ENCODE measurements around the gene CELA3A.
"Not testable (repeated sequence)": the region's sequence is repeated elsewhere in the genome, so short reads cannot be mapped to it uniquely, and the experiment has no call there.

The CELA3A gene

DNA sequence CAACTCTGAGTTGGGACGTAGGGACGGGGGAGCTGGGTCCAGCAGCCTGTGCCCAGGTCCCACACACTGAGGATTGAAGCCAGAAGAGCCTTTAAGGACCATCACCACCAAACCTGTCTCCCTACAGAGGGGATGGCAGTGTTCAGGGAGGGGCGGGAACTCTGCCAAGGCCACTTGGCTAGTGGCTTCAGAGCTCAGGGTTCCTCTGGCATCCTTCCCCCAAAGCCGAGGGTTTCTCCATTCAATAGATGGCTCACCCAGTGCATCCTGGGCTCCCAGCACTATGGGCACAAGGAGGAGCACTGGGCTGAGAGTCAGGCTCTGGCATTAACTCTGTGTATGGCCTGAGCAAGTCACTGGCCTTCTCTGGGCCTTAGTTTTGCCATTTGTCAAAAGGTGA lies 20.2 kb upstream of the CELA3A start:
- not testable (repeated sequence) for DNase-seq

DNA sequence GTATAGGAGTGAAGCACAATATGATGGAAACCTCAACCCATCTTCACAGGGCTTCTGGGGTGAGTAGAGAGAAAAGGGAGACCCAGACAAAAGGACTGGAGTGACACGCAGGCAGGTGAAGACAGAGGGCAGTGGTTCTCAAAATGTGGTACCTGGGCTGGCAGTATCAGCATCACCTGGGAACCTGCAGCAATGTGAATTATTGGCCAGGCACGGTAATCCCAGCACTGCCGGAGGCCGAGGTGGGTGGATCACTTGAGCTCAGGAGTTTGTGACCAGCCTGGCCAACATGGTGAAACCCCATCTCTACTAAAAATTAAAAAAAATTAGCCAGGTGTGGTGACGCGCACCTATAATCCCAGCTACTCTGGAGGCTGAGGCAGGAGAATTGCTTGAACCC lies 19.3 kb upstream of the CELA3A start:
- not testable (repeated sequence) for ATAC-seq, DNase-seq

More for the DNA sequence above, 20.2 kb upstream of the CELA3A start:
- not testable (repeated sequence) for ATAC-seq

DNA sequence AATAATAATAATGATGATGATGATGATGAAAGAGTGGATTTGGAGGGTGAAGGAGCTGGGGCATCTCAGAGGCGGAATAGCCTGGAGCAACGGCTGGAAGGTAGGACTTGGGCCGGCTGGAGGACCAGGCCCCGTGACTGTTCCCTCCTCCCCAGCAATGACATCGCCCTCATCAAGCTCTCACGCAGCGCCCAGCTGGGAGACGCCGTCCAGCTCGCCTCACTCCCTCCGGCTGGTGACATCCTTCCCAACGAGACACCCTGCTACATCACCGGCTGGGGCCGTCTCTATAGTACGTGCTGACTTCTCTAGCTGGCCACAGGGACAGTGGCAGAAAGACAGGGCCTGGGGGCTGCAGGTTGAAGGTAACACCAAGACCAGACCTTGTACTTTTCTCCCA lies 17.9 kb upstream of the CELA3A start:
- not testable (repeated sequence) for DNase-seq, ATAC-seq

DNA sequence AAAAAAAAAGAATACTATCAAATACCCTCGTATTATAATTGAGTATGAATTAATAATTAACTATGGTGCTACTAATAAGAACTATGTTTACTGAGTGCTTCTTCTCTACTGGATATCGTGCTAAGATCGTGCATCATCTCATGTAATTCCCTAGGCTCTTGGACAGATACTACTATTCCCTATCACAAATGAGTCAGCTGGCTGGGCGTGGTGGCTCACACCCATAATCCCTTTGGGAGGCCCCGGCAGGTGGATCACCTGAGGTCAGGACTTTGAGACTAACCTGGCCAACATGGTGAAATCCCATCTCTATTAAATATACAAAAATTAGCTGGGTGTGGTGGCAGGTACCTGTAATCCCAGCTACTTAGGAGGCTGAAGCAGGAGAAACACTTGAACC lies 15.6 kb upstream of the CELA3A start:
- not testable (repeated sequence) for ATAC-seq

DNA sequence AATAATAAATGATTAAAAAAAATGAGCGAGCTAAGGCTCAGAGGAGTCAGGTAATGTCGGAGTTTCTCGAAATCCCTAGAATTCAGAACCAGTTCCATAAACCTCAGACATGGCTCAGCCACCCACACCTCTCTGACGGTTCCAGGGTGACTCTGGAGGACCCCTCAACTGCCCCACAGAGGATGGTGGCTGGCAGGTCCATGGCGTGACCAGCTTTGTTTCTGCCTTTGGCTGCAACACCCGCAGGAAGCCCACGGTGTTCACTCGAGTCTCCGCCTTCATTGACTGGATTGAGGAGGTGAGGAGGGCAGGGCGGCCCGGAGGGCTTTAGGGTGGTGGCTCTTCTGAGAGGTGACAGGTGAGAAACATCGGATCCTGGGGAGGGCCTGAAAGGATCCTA lies 15.1 kb upstream of the CELA3A start:
- not testable (repeated sequence) for DNase-seq, ATAC-seq

More for the DNA sequence above, 15.6 kb upstream of the CELA3A start:
- not testable (repeated sequence) for DNase-seq

DNA sequence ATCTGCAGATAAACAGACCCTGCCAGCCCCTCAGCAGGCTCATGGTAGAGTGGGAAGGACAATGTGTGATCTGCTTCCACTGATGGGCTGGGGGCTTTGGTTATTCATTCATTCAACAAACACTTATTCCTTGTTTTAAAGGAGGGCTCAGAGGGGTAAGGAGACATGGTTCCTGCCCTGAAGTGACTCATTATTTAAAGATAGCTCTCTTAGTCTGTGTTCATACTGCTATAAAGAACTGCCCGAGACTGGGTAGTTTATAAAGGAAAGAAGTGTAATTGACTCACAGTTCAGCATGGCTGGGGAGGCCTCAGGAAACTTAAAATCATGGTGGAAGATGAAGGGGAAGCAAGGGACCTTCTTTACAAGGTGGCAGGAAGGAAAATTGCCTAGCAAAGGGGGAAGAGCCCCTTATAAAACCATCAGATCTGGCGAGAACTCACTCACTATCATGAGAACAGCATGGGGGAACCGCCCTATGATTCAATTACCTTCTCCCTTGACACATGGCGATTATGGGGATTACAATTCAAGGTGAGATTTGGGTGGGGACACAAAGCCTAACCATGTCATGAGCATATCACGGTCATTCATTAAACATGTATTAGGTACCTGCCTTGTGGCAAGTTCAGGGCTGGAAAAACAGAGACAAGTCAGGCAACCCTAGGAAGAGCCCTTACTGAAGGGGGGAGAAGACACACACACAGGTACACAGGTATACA lies 11.6 kb upstream of the CELA3A start:
- not testable (repeated sequence) for DNase-seq, ATAC-seq

DNA sequence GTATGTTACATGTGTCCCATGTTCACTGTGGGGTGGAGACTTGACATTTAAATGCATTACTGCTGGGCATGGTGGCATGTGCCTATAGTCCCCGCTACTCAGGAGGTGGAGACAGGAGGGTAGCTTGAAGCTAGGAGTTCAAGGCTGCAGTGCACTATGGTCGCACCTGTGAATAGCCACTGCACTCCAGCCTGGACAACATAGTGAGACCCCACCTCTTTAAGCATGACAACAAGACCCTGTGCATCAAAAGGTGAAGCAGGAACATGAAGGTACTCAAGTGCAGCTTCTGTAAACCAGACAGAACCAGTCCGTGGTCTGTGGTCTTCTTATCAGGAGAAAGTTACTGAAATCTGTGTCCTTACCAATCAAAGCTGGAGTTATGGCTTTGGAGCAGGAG lies 9.3 kb upstream of the CELA3A start:
- not testable (repeated sequence) for ATAC-seq, DNase-seq

DNA sequence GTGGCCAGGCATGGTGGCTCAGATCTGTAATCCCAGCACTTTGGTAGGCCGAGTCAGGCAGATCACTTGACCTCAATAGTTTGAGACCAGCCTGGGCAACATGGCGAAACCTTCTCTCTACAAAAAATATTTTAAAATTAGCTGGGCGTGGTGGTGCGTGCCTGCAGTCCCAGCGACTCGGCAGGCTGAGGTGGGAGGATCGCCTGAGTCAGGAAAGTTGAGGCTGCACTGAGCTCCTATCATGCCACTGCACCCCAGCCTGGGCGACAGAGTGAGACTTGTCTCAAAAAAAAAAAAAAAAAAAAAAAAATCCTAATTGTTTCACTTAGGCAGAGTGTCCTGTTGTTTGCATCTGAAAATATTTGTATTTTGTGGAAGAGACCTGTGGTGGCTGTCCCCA lies 6.7 kb upstream of the CELA3A start:
- not testable (repeated sequence) for ATAC-seq, DNase-seq

DNA sequence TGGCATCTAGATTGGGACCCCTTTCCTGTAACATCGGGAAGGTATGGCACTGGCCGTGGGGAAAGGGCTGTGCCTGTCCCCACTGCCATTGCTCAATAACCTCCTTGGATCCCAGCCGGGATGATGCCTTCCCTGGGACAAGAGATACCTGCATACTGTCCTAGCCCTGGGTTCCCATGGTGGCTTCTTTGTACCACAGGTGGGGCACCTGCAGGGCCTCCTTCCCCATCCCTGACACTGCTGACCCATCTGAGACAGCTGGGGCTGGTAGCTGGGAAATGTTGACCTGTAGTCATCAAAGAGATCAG lies 4.8 kb upstream of the CELA3A start:
- not testable (repeated sequence) for ATAC-seq, DNase-seq

DNA sequence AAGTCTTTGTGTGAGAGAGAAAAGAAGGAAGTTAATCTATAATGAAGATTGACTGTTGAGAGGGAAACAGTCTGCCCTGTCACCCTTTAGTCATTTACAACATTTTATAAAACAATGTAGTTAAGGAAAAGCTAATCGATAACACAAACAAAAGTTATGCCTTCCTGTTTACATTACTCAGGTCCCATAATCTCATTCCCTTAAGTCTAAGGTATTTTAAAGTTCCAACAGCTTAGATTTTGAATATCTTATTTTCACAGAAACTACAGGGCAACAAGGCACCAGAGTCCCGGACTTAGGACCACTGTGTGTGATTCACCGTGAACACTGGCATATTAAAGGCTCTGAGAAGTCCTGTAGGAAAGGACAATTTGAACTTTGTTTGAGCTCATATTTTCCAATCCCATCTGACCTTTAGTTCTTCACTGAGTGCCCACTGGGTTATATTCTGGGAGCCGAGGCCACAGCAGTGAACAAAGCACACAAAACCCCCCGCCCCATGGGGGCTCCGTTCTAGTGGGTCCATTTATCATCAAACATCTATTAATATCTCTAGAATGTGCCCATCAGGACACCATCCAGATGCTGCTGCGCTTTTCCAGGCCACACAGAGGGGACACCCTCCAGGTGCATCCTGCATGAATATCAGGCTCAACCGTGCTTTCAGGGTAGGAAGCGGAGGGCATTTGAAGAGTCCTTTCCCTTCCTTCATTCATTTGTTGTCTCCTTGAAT lies 3.4 kb upstream of the CELA3A start:
- not testable (repeated sequence) for ATAC-seq, DNase-seq

DNA sequence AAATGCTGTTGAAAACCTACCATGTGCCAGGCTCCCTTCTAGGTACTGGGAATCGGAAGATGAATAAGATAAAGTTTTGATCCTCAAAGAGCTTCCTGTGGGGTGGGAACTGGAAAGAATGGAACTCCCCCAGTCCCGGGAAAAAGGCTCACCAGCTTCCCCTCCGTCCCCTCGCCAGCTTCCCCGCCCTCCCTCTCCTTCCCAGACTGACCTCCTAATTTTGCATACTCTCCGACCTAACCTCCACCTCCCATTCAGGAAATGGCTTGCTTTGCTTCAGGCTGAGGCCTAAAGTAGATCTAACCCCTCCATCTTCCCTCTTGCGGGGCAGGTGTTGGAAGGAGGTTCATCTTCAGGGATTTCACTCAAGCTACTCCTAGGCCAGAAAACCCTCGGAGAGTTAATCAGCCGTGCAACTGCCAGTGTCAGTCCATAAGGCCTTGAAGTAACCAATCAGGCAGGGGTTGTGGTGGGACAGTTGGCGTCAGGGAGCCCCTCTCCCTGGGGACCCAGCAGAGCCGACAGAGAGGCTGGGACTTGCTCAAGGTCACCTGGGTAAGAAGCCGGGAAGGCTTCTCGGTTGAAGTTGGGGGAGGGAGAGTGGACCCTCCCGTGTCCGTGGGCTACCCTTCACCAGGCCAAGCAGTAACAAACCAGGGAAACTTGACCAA lies 2.7 kb upstream of the CELA3A start:
- ATAC-seq, DNase-seq: not testable (repeated sequence)

DNA sequence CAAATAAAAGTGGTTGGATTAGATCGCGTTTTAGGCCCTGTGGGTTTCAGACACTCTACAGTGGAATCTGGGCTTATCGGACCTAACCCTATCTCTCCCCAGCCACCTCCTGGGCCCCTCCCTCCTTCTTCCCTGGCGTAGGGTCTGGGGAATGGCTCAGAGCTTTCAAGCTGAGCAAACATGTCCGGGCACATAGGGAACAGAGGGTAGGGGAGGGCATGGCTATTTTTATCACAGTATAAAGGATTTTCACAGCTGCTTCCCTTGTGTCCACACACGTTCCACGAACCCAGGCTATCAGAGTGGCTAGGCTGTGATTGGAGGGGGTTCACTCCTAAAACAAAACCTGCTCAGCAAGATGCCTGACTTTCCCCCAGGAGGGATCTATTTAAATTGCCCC lies 1.8 kb upstream of the CELA3A start:
- not testable (repeated sequence) for DNase-seq, ATAC-seq

DNA sequence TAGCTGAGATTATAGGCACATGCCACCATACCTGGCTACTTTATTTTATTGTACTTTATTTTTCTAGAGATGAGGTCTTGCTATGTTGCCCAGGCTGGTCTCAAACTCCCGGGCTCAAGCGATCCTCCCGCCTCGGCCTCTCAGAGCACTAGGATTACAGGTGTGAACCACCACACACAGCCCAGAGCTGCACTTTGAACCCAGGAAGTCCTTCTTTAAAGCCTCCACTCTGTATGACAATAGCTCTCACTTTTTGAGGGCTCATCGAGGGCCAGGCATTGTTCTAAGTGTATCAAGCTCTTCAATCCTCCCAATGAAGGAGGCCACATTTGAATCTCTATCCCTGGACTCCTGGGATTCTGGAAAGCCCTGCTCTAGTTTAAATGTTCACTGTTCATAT lies 1.0 kb downstream of the CELA3A start:
- ATAC-seq, DNase-seq: not testable (repeated sequence)

DNA sequence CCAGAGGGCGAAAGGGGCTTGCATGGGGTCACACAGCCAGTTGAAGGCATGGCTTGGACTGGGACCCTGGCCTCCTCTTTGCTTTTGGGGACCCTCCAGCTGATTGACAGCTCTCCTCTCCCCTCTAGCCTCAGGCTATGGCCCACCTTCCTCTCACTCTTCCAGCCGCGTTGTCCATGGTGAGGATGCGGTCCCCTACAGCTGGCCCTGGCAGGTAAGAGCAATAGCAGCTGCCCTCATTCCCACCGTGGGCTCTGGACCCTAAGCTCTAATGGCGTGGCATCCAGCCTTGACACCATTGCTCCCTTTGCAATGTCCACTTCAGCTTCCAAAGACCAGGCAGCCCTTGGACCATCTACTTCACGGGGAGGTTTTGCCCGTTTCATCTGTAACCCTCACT lies 1.4 kb downstream of the CELA3A start:
- DNase-seq, ATAC-seq: not testable (repeated sequence)

DNA sequence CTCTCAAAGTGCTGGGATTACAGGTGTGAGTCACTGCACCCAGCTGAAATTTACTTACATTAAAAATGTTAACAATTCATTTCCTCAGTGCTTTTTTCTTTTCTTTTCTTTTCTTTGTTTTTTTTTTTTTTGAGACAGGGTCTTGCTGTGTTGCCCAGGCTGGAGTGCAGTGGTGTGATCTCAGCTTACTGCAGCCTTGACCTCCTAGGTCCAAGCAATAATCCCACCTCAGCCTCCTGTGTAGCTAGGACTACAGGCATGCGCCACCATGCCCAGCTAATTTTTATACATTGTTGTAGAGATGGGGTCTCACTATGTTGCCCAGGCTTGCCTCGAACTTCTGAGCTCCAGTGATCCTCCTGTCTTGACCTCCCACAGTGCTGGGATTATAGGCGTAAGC lies 2.5 kb downstream of the CELA3A start:
- DNase-seq, ATAC-seq: not testable (repeated sequence)

DNA sequence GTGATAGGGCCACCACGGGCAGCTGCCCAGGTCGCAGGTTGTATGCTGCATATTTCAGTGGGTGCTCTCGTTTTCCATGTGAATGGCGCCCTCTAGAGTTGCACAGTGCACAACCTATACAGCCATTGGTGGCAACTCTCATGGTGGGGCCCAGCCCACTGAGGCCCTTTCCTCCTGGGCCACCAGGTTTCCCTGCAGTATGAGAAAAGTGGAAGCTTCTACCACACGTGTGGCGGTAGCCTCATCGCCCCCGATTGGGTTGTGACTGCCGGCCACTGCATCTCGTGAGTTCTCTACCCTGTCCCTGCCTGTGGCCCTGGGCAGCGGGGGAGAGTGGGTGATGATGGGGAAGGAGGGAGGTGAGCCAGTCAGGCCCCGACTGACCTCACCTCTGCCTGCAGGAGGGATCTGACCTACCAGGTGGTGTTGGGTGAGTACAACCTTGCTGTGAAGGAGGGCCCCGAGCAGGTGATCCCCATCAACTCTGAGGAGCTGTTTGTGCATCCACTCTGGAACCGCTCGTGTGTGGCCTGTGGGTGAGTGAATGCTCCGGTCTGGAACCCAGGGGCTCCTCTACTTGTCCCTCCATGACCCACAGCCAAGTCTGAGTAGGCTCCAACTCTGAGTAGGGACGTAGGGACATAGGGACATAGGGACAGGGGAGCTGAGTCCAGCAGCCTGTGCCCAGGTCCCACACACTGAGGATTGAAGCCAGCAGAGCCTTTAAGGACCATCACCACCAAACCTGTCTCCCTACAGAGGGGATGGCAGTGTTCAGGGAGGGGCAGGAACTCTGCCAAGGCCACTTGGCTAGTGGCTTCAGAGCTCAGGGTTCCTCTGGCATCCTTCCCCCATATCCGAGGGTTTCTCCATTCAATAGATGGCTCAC lies 4.0 kb downstream of the CELA3A start:
- peak; percentile 62 for DNase-seq
- ATAC-seq: peak; percentile 60

DNA sequence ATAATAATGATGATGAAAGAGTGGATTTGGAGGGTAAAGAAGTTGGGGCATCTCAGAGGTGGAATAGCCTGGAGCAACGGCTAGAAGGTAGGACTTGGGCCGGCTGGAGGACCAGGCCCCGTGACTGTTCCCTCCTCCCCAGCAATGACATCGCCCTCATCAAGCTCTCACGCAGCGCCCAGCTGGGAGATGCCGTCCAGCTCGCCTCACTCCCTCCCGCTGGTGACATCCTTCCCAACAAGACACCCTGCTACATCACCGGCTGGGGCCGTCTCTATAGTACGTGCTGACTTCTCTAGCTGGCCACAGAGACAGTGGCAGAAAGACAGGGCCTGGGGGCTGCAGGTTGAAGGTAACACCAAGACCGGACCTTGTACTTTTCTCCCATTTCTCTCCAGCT lies 5.3 kb downstream of the CELA3A start:
- not testable (repeated sequence) for DNase-seq, ATAC-seq

DNA sequence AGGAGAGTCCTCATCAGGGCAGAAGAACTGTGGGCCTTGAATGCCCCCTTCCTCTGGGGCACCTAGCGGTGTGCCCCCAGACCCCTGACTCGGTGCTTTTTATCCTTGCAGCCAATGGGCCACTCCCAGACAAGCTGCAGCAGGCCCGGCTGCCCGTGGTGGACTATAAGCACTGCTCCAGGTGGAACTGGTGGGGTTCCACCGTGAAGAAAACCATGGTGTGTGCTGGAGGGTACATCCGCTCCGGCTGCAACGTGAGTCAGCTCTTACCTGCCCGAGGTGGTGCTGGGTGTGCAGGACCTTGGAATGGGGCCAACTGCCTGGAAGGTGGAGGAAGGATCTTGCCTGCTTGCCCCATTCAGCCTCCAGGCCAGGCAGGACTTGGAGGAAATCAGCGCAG lies 5.8 kb downstream of the CELA3A start:
- DNase-seq, ATAC-seq: not testable (repeated sequence)

DNA sequence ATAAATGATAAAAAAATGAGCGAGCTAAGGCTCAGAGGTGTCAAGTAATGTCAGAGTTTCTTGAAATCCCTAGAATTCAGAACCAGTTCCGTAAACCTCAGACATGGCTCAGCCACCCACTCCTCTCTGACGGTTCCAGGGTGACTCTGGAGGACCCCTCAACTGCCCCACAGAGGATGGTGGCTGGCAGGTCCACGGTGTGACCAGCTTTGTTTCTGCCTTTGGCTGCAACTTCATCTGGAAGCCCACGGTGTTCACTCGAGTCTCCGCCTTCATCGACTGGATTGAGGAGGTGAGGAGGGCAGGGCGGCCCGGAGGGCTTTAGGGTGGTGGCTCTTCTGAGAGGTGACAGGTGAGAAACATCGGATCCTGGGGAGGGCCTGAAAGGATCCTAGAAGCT lies 8.1 kb downstream of the CELA3A start:
- not testable (repeated sequence) for ATAC-seq, DNase-seq

DNA sequence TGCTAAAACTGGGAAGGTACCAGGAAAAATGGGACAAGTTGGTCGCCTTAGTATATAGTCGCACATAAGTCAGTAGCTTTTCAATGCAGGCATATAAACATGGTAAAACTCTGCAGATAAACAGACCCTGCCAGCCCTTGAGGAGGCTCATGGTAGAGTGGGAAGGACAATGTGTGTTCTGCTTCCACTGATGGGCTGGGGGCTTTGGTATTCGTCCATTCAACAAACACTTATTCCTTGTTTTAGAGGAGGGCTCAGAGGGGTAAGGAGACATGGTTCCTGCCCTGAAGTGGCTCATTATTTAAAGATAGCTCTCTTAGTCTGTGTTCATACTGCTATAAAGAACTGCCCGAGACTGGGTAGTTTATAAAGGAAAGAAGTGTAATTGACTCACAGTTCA lies 11.3 kb downstream of the CELA3A start:
- ATAC-seq: not testable (repeated sequence)

DNA sequence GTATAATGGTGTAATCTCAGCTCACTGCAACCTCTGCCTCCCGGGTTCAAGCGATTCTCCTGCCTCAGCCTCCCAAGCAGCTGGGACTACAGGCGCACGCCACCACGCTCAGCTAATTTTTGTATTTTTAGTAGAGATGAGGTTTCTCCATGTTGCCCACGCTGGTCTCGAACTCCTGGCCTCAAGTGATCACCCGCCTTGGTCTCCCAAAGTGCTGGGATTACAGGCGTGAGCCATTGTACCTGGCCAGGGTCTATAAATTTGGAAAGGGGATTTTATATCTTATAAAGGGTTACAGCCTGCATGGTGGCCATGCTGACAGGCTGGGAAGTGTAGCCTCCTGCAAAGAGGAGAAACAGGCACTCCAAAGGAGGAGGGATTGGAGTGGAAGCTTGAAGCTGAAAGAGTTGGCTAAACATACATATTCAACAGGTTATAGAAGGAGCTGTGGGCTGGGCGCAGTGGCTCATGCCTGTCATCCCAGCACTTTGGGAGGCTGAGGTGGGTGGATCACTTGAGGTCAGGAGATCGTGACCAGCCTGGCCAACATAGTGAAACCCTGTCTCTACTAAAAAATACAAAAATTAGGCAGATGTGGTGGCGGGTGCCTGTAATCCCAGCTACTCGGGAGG lies 13.2 kb downstream of the CELA3A start:
- not testable (repeated sequence) for ATAC-seq, DNase-seq

More for the DNA sequence above, 11.3 kb downstream of the CELA3A start:
- DNase-seq: not testable (repeated sequence)
